KBM-7 (cell line): ENCODE results near the gene ARMC5.
"Not testable (repeated sequence)": the region's sequence is repeated elsewhere in the genome, so short reads cannot be mapped to it uniquely, and the experiment has no call there.

ENCODE experiments used
- DNase-seq: peaks from one replicate; pipeline ENCODE4 v3.0.0-alpha.2; 2015
- in situ Hi-C: fragments of 300-500 bp; cut with MboI; formaldehyde crosslinking; loops from 2 replicates; pipeline ENCODE4 v1.14.3; 2020; ENCODE audit warnings: low sequenced_read_pairs, low pct_unique_long_range_greater_than_20kb, mixed read lengths

ARMC5 gene, protein sequence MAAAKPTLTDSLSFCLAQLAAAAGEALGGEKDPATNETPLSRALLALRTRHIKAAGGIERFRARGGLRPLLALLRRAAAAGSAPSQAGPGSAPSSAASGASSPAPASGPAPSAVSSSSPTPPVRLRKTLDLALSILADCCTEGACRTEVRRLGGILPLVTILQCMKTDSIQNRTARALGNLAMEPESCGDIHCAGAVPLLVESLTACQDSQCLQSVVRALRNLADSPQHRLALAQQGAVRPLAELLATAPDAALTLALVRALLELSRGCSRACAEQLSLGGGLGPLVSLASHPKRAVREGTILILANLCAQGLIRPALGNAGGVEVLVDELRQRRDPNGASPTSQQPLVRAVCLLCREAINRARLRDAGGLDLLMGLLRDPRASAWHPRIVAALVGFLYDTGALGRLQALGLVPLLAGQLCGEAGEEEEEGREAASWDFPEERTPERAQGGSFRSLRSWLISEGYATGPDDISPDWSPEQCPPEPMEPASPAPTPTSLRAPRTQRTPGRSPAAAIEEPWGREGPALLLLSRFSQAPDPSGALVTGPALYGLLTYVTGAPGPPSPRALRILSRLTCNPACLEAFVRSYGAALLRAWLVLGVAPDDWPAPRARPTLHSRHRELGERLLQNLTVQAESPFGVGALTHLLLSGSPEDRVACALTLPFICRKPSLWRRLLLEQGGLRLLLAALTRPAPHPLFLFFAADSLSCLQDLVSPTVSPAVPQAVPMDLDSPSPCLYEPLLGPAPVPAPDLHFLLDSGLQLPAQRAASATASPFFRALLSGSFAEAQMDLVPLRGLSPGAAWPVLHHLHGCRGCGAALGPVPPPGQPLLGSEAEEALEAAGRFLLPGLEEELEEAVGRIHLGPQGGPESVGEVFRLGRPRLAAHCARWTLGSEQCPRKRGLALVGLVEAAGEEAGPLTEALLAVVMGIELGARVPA

DNA sequence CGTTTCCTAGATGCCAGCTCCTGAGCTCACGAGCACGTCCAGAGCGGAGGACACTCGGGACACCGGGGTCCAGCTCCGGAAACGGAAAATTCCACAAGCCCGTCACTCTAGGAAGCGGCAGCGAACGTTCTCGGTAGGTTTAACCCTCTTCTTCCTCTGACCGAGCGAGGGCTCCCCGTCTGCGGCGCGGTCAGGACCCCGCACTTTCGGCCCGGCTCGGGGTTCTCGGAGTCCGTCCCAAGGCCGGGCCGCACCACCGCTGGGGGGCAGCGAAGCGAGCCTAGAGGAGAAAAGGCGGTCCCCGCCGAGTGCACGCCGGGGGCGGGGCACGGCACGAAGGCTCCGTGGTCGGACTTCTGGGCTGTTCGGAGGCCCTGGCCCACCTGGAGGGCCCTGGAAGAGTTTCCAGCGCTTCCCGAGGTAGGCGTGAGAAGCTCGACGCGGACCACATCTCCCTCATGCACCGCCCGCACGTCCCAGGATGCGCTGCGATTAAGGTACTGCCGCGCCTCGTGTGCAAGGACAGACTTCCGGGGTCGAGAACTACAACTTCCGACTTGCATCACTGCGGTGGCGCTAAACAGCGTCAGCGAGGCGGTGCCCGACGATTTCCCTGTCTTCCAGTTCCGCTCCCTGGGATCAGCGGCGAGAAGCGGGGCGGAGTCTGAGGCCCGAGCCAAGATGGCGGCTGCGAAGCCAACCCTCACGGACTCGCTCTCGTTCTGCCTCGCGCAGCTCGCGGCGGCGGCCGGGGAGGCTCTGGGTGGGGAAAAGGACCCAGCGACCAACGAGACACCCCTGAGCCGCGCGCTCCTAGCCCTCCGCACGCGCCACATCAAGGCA lies at the start of gene ARMC5:
ARMC5 (plus strand) TSS at position 658 of the 843 bp plus-strand sequence; CDS start at position 682, 24 bp downstream.
- in situ Hi-C loops = no loop called here
- DNase-seq = peak; percentile 97

DNA sequence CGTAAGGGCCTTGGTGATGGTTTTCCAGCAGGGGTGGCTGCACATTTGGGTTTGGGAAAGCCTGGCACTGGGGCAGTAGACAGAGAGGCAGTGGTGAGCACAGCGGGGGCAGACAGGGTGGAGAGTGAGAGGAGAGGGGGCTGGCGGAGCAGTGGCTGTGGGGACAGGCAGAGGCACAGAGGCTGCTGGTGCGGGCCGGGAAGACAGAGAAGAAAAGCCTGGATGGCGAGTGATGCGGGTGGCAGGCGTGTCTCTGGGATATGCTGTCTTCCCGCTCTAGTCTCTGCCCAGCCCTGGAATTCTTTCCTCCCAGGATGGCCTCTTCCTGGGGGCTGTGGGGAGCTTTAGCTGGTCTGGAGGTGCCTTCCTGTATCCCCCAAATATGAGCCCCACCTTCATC lies 49.2 kb upstream of the ARMC5 start:
- no peak for DNase-seq
- in situ Hi-C loops = no loop called here

DNA sequence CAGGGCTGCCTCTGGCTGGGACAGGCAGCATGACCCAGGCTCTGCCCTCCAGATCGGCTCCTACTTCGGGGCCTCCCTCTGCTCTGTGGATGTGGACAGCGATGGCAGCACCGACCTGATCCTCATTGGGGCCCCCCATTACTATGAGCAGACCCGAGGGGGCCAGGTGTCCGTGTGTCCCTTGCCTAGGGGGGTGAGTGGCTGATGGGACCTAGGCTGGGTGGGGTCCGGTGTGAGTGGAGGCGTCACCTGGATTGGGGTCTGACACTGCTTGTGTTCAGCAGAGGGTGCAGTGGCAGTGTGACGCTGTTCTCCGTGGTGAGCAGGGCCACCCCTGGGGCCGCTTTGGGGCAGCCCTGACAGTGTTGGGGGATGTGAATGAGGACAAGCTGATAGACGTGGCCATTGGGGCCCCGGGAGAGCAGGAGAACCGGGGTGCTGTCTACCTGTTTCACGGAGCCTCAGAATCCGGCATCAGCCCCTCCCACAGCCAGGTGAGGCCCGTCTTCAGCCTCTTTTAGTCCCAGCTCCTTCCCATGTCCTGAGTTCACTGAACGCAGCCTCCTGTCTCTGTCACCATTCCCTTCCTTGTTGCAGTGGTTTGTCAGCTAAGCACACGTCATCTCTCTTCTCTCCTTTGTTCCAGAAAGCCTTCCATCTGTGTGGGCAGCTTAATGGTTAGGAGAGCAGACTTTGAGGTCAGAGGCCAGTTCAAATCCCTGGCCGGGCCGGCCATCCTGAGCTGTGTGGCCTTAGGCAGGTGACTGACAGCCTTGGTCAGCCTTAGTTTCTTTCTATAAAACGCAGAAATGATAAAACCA lies 48.1 kb upstream of the ARMC5 start:
- DNase-seq = no peak
- in situ Hi-C loops = no loop called here

DNA sequence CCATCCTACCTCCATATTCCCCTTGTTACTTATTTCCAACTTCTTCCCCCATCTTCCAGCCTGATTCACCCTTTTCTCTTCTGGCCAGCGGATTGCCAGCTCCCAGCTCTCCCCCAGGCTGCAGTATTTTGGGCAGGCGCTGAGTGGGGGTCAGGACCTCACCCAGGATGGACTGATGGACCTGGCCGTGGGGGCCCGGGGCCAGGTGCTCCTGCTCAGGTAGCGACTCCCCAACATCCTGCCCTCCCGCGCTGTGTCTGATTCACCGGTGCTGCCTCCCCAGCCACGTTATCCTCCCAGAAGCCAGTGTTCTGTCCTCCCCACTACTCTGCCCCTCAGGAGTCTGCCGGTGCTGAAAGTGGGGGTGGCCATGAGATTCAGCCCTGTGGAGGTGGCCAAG lies 46.6 kb upstream of the ARMC5 start:
- DNase-seq = no peak
- in situ Hi-C loops = no loop called here

DNA sequence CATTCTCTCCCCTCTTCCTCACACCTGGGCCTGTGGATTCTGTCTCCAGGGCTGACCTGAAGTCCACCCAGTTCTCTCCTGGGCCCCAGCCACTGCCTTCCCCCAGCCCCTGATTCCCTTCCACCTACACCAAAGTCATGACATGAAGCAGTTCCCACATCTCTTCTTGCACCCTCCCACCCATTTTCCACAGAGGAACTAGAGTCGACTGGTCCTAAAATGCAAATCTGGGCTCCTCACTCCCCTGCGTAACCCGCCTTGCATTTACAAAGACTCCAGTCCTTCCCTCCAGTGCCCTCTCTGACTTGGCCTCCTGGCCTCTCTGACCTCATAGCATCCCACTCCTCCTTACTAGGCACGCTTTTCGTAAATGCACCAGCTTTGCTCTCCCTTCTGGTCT lies 45.9 kb upstream of the ARMC5 start:
- DNase-seq = no peak
- in situ Hi-C loops = no loop called here

DNA sequence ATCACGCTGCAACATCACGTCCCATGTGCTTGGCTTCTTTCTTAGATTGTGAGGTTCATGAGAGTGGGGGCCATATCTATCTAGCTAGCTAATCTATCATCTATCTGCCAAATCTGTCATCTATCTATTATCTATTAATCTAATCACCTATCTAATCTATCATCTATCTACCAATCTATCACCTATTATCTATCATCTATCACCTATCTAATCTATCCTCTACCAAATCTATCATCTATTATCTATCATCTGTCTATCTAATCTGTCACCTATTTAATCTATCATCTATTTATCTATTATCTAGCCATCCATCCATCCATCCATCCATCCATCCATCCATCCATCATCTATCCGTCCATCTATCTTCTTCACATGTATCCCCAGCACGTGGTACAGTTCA lies 45.4 kb upstream of the ARMC5 start:
- no peak for DNase-seq
- in situ Hi-C loops = no loop called here

DNA sequence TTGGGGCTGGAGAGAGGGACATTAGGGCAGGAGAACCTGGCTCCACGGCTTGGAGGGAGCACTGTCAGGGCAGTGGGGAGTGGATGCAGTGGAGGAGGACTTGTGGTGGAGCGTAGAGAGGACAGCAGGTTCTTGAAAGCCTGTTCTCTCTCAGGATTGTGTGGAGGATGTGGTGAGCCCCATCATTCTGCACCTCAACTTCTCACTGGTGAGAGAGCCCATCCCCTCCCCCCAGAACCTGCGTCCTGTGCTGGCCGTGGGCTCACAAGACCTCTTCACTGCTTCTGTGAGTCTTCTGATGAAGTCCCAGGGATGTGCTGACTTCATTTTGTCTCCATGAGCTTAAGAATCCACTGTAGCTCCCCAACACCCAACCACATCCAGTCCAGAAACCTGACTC lies 44.6 kb upstream of the ARMC5 start:
- in situ Hi-C loops = no loop called here
- DNase-seq = no peak

DNA sequence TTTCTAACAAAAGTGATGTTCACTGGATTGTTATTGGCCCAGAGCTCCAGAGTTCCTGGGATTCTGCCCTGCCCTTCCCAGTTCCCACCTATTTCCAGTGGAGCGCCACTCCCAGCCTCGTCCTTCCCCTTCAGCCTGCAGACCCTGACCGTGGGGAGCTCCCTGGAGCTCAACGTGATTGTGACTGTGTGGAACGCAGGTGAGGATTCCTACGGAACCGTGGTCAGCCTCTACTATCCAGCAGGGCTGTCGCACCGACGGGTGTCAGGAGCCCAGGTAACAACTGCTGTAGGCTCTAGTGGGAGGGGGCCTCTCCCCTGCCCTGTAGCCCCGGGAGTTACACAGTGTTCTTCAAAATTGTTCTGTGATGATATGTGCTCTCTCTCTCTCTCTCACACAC lies 42.9 kb upstream of the ARMC5 start:
- in situ Hi-C loops = no loop called here
- no peak for DNase-seq

DNA sequence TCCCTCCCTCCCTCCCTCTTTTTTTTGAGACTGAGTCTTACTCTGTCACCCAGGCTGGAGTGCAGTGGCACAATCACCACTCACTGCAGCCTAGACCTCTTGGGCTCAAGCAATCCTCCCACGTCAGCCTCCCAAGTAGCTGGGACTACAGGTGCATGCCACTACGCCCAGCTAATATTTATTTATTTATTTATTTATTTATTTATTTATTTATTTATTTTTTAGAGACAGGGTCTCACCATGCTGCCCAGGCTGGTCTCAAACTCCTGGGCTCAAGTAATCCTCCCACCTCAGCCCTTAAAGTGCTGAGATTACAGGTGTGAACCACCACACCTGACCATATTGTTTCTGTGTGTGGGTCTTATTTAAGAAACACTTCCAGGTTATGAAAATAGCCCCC lies 42.3 kb upstream of the ARMC5 start:
- DNase-seq = not testable (repeated sequence)

DNA sequence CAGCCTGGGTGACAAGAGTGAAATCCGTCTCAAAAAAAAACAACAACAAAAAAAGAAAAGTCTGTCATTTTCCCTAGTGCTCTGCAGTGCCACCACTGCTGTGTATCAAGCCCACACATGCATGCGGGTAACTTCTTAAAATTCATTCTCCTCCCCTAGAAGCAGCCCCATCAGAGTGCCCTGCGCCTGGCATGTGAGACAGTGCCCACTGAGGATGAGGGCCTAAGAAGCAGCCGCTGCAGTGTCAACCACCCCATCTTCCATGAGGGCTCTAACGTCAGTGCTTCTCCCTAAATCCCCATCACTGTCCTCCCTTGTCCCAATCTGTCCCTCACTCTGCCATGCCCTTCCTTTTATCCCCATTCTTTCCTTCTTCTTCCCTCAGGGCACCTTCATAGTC lies 41.4 kb upstream of the ARMC5 start:
- in situ Hi-C loops = no loop called here
- DNase-seq = no peak

More for the DNA sequence above, 42.3 kb upstream of the ARMC5 start:
- in situ Hi-C loops = not testable (repeated sequence)

DNA sequence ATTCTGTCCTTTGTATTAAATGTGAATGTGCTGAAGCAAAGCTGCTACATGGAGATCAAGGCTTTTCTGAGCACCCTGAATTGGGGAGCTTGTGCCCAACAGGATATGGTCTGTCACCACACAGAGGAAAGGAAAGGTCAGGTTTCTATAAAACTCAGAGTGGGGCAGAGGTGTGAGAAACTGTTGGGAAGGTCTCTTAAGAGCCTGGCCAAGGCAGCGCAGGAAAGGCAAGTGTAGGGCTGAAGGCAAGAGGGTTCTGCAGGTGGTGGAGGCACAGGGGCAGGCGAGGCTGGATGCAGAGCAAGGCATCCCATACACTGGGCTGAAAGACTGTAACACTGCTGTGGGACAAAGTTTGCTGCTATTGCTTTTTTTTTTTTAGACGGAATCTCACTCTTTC lies 39.3 kb upstream of the ARMC5 start:
- no peak for DNase-seq
- in situ Hi-C loops = no loop called here

DNA sequence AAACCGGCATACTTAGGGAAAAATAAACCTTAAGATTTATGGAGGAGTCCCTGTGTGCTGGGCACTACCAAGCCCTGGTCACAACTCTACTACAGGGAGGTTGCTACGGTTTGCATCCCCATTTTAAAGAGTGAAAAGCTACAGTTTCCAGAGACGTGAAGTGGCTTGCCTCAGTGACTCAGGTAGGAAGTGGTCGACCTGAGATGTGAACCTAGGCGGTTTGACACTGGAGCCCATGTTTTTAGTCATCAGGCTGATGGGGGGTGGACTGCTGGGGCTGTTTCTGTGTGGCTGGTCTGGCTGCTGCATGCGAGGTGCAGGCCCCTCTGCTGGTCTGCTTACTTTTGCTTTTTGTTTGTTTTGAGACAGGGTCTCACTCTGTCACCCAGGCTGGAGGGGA lies 37.7 kb upstream of the ARMC5 start:
- no peak for DNase-seq
- in situ Hi-C loops = no loop called here

DNA sequence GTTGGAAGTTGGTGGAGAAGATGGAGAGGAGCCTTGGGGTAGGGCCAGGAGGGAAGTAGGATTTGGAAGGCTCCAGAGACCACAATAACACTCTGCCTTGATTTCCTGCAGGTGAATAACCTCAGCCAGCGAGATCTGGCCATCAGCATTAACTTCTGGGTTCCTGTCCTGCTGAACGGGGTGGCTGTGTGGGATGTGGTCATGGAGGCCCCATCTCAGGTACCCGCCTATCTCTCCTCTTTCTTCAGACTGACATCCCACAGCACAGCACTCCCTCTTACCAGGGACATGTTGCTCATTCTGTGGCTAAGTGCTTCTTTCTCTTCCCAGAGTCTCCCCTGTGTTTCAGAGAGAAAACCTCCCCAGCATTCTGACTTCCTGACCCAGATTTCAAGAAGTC lies 36.1 kb upstream of the ARMC5 start:
- no peak for DNase-seq
- in situ Hi-C loops = no loop called here

DNA sequence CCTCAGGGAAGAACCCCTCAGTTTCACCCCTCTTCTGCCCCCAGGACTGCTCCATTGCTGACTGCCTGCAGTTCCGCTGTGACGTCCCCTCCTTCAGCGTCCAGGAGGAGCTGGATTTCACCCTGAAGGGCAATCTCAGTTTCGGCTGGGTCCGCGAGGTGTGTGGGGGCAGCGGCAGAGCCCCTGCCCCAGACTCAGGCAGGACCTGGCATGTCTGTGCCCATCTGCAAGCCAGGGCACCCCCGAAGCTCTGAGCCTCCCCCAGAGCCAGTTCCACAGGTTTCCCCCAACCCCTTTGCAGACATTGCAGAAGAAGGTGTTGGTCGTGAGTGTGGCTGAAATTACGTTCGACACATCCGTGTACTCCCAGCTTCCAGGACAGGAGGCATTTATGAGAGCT lies 35.5 kb upstream of the ARMC5 start:
- in situ Hi-C loops = no loop called here
- DNase-seq = no peak

DNA sequence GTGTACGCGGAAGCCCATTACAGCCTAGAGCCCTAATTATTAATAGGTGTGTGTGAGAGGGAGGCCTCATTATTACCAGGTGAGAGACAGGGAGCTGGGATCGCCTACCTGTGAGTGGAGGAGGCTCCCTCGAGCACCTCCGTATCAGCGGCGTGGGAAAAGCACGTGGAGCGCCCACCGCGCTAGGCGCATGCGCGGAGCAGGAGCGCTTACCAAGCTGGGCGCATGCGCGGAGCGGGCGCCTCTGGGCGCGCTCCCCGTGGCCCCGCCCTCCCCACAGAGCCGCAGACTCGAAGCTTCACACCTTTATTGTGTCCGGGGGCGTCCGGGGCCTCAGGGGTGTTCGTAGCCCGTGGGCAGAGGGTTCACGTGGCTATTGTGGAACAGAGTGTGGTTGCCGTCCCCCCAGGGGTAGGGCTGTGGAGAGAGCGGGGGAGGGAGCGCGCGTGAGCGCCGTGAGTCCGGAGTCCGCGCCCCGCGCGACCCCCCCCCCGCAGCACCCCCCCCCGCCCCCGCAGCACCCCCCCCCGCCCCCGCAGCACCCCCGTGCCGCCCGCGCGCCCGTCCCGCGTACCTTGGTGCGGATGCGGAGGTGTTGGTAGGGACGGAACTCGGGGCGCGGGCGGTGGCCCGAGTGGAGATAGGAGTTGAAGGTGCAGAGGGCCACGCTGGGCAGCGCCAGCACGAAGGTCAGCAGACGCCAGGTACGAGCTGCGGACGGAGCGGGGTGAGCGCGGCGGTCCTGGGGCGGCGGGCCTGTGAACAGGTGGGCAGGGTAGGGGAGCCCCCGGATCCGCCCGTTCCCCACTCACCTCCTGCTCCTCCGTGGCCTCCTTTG lies 31.6 kb upstream of the ARMC5 start:
- no peak for DNase-seq
- in situ Hi-C loops = no loop called here

DNA sequence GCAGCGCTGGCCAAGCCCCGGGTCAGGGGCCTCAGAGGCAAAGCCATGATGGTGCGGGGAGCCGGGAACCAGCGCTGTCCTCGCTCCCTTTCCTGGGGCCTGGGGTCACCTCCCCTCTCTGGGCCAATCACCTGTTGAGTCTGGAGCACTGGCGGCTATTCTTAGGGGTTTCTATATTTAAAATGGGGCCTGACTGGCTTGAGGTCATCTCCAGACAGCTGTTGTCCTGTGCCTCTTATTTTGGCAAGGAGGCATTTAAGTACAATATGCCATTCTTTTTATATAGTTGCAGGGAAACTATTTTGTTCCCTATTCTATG lies 31.1 kb upstream of the ARMC5 start, which contains the start of gene COX6A2:
COX6A2 (minus strand) TSS at position 82 of the 319 bp plus-strand sequence; CDS start at position 47, 35 bp downstream.
- in situ Hi-C loops = no loop called here
- no peak for DNase-seq

DNA sequence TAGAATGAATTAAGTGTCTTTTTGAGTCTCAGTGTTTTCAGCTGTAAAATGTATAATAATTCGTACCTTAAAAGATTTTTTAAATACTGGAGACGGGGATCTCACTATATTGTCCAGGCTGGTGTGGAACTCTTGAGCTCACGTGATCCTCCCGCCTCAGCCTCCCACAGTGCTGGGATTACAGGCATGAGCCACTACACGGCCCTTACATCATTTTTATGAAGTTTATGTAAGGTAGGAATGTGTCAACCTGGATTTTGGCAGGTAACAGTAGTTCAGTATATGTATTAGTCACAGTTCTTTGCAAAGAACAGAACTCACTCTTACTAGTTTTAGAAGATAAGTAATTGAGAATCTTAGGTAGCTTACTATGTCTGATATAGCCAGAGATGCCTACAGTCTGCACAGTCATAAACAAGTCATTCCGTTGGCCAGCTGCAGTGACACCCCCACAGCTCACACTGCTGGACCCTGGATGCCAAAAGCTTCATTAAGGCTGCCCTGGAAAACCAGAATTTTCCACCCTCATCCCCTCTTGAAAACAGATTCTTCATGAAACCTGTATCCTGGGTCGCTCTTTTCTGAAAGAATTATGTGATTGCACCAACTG lies 30.6 kb upstream of the ARMC5 start:
- DNase-seq = no peak
- in situ Hi-C loops = no loop called here
